Frontal cortex (tissue), 4 donors: ENCODE results near the gene ARX. TPM values are rescaled to one million over a fixed set of nuclear protein-coding genes. Genes with fewer than 3 reads are reported as not detected.

Experiments used
- DNase-seq, 2 donors: peaks; one replicate each; pipeline ENCODE4 v3.0.0; 2012; ENCODE audit warnings: low spot score in 2 of 2
- FAIRE-seq: peaks from 2 replicates; lab custom pipeline; 2012; peaks lifted over from hg19 to GRCh38; lab: Jason Lieb, UNC
- small RNA-seq: library from RNA; depleted of rRNA; stranded (forward); fragments of <200 nt; gene quantifications from one replicate; pipeline ENCODE3, GENCODE V24; 2014
- total RNA-seq: library from RNA; depleted of rRNA; stranded (reverse); fragments of >200 nt; gene quantifications from one replicate; pipeline ENCODE4 v1.2.3, GENCODE V29; 2014
- donor health status: control.
- donor health status: control.
- donor health status: control.

Gene ARX
- total RNA-seq, 1 donor from 2014 or later: 6.1 TPM

DNA sequence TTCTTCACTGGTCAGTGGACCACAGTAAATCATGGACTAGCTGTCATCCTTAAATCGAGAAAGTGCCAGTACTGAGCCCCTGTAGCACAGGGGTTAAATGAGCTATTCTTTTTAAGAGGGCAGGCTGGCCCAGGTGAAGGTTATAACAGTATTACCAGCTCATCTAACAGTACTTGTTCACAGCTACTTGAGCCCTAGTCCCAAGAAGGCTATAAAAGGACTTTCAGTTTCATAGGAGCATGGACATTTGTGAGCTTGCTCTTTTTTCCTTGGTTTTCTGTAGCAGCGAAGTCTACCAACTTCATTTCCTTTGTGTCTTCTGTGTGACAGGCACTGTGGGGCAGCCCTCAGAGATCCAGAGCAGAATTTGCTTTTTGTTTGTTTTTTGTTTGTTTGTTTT lies 61.0 kb downstream of the ARX start:
- FAIRE-seq: no peak

More for the DNA sequence above, 61.0 kb downstream of the ARX start:
- DNase-seq: no peak

Small RNA genes lying within 50 kb of the gene (small RNA-seq; reads per million reads assigned to genes)
- not detected for gene RN7SL91P
